HL-60 (cell line): ENCODE data around the gene C1orf226.

Experiments
- DNase-seq, 2 experiments: peaks; one replicate each; pipeline ENCODE4 v3.0.0-alpha.2; 2010 to 2020; ENCODE audit warnings: low read depth in 1 of 2, low spot score in 1 of 2
- H3K27ac ChIP-seq: fragments of 250-450 bp; sonication (Bioruptor Pico); replicated peaks from 2 replicates; pipeline ENCODE4 v1.5.1; 2020; ENCODE audit warnings: mild to moderate bottlenecking, moderate library complexity
- H3K27me3 ChIP-seq: fragments of 250-450 bp; sonication (Bioruptor Pico); 2 replicates; pipeline ENCODE4 v1.5.1; 2021; ENCODE audit warnings: mild to moderate bottlenecking, moderate library complexity; ENCODE audit not compliant: insufficient read depth, poor library complexity, severe bottlenecking
- H3K4me3 ChIP-seq: replicated peaks from 2 replicates; pipeline ENCODE4 v1.5.1; 2011; ENCODE audit warnings: mild to moderate bottlenecking, control low read depth, low read length; ENCODE audit not compliant: insufficient read depth
- GABPA ChIP-seq: IDR thresholded peaks from 2 replicates; pipeline ENCODE4 v1.6.1; 2012; ENCODE audit warnings: low read depth
- POLR2AphosphoS5 ChIP-seq: IDR thresholded peaks from 2 replicates; pipeline ENCODE4 v1.6.1; 2012; ENCODE audit warnings: low read depth
- SPI1 ChIP-seq: IDR thresholded peaks from 2 replicates; pipeline ENCODE4 v1.6.1; 2012; ENCODE audit warnings: low read depth, mild to moderate bottlenecking, borderline replicate concordance
- TF ChIP-seq, protein P1 (sequence below): IDR thresholded peaks from 2 replicates; pipeline ENCODE4 v1.6.1; 2012; ENCODE audit warnings: low read depth; ENCODE audit not compliant: insufficient replicate concordance
- TF ChIP-seq, protein P2 (sequence below): IDR thresholded peaks from one replicate; pipeline ENCODE4 v1.5.1; 2011; ENCODE audit warnings: low read length, control low read depth, inconsistent platforms; ENCODE audit not compliant: insufficient read depth

C1orf226 gene

DNA sequence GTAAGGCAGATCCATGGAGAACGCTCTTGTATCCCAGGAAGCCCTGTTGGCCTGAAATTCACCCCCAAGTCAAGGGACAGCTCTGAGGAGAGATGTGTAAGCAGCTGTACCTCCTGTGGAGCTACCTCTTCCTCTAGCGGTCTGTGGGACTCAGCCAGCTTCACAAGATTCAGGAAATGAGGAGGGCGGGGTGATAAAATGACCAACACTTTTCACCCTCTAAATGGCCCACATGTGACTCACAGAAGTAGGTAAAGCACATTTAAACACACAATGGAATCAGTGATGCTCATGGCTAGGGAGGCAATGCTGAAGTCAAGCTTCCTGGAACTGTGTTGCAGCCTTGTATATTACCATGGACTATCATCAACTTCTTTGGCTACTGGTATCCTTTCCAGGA is 30.5 kb downstream of the C1orf226 start, which contains the start of gene SH2D1B:
Gene SH2D1B, minus strand, starts transcription at position 135 of the 400 bp plus-strand sequence. Its CDS starts 120 bp downstream, at position 15.
- H3K4me3 ChIP-seq = no peak within 1 kb of the TSS
- H3K27ac ChIP-seq = no peak within 1 kb of the TSS
- no peak for DNase-seq
- no peaks in the 10 kb centered on the region for H3K27me3 ChIP-seq
- TF ChIP-seq, protein P1, sequence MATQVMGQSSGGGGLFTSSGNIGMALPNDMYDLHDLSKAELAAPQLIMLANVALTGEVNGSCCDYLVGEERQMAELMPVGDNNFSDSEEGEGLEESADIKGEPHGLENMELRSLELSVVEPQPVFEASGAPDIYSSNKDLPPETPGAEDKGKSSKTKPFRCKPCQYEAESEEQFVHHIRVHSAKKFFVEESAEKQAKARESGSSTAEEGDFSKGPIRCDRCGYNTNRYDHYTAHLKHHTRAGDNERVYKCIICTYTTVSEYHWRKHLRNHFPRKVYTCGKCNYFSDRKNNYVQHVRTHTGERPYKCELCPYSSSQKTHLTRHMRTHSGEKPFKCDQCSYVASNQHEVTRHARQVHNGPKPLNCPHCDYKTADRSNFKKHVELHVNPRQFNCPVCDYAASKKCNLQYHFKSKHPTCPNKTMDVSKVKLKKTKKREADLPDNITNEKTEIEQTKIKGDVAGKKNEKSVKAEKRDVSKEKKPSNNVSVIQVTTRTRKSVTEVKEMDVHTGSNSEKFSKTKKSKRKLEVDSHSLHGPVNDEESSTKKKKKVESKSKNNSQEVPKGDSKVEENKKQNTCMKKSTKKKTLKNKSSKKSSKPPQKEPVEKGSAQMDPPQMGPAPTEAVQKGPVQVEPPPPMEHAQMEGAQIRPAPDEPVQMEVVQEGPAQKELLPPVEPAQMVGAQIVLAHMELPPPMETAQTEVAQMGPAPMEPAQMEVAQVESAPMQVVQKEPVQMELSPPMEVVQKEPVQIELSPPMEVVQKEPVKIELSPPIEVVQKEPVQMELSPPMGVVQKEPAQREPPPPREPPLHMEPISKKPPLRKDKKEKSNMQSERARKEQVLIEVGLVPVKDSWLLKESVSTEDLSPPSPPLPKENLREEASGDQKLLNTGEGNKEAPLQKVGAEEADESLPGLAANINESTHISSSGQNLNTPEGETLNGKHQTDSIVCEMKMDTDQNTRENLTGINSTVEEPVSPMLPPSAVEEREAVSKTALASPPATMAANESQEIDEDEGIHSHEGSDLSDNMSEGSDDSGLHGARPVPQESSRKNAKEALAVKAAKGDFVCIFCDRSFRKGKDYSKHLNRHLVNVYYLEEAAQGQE = no peak
- TF ChIP-seq, protein P2, sequence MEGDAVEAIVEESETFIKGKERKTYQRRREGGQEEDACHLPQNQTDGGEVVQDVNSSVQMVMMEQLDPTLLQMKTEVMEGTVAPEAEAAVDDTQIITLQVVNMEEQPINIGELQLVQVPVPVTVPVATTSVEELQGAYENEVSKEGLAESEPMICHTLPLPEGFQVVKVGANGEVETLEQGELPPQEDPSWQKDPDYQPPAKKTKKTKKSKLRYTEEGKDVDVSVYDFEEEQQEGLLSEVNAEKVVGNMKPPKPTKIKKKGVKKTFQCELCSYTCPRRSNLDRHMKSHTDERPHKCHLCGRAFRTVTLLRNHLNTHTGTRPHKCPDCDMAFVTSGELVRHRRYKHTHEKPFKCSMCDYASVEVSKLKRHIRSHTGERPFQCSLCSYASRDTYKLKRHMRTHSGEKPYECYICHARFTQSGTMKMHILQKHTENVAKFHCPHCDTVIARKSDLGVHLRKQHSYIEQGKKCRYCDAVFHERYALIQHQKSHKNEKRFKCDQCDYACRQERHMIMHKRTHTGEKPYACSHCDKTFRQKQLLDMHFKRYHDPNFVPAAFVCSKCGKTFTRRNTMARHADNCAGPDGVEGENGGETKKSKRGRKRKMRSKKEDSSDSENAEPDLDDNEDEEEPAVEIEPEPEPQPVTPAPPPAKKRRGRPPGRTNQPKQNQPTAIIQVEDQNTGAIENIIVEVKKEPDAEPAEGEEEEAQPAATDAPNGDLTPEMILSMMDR = no peak
- no peak for TF ChIP-seq POLR2AphosphoS5

DNA sequence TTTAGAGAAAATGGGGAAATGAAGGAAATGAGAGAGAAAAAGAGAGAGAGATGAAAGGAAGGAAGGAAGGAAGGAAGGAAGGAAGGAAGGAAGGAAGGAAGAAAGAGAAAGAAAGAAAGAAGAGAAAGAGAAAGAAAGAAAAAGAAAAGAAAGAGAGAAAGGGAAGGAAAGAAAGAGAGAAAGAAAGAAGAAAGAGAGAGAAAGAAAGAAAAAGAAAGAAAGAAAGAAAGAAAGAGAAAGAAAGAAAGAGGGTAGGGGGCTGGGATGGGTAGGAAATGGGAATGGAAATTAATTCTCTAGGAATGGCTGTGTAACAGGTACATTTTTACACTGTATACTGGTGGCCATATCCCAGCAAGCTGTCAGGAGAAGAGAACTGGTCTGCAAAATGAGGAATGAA is 34.7 kb downstream of the C1orf226 start:
- no peak for DNase-seq
- TF ChIP-seq POLR2AphosphoS5 (no peak), GABPA (no peak)
- TF ChIP-seq, protein P2 = no peak
- TF ChIP-seq, protein P1 = no peak
- Histone ChIP-seq H3K4me3 (no peak overlapping the region), H3K27ac (no peak overlapping the region), H3K27me3 (no peaks in the 10 kb centered on the region)

DNA sequence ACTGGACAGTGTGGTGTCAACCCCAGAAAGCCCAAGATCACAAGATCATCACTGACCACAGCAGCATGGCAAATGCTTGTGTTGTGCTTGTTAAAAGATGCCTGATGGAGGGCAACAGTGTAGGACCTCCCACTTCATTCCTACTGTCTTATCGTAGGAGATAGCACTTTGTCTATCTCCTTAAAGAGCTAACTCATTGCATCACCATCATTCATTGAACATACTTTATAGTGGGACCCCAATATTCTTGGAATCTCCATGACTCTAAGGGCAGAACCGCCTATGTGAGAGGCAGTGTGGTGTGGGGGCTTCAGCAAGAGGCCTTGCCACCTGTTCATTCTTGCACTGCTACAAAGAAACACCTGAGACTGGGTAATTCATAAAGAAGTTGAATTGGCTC is 35.4 kb downstream of the C1orf226 start:
- no peak for TF ChIP-seq GABPA
- TF ChIP-seq, protein P1 = no peak
- TF ChIP-seq SPI1 = no peak
- TF ChIP-seq POLR2AphosphoS5 = no peak
- TF ChIP-seq, protein P2 = no peak
- DNase-seq = no peak
- Histone ChIP-seq H3K27me3 (no peaks in the 10 kb centered on the region), H3K27ac (no peak overlapping the region), H3K4me3 (no peak overlapping the region)
